GM18505 (cell line): ENCODE results near the gene IFRD2.
"Not testable (repeated sequence)": the region's sequence is repeated elsewhere in the genome, so short reads cannot be mapped to it uniquely, and the experiment has no call there.

Source experiments
- ATAC-seq: cut with Tn5 transposase; IDR thresholded peaks from one replicate; pipeline ENCODE4 v1.9.1; 2021; ENCODE audit not compliant: unreplicated experiment
- POLR2A ChIP-seq: IDR thresholded peaks from 4 replicates; pipeline ENCODE4 v1.6.1; 2011; ENCODE audit warnings: borderline replicate concordance; ENCODE audit not compliant: insufficient read depth, insufficient read length; ENCODE audit errors: extremely low read depth

Gene IFRD2

DNA sequence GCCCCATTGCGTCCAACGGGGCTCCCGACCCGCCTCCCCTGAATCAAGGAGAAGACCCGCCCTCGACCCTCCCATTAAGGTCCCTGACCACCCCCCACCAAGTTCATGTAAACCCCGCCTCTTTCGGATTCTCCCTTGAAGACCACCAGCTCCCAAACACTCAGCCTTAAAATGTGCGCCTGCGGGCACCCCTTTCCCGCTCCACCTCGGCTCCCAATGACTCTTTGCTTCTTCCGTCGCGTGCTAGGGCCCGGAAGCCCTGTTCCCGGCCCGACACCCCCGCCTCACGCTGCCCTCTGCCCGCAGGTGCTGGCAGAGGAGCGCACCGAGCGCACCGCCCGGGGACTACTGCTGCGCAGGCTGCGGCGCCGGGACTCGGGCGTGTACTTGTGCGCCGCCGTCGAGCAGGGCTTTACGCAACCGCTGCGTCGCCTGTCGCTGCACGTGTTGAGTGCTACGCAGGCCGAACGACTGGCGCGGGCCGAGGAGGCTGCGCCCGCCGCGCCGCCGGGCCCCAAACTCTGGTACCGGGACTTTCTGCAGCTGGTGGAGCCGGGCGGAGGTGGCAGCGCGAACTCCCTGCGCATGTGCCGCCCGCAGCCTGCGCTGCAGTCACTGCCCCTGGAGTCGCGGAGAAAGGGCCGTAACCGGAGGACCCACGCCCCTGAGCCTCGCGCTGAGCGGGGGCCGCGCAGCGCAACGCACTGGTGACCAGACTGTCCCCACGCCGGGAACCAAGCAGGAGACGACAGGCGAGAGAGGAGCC, 16.1 kb downstream of the IFRD2 start:
- TF ChIP-seq POLR2A: no peak
- no peak for ATAC-seq

DNA sequence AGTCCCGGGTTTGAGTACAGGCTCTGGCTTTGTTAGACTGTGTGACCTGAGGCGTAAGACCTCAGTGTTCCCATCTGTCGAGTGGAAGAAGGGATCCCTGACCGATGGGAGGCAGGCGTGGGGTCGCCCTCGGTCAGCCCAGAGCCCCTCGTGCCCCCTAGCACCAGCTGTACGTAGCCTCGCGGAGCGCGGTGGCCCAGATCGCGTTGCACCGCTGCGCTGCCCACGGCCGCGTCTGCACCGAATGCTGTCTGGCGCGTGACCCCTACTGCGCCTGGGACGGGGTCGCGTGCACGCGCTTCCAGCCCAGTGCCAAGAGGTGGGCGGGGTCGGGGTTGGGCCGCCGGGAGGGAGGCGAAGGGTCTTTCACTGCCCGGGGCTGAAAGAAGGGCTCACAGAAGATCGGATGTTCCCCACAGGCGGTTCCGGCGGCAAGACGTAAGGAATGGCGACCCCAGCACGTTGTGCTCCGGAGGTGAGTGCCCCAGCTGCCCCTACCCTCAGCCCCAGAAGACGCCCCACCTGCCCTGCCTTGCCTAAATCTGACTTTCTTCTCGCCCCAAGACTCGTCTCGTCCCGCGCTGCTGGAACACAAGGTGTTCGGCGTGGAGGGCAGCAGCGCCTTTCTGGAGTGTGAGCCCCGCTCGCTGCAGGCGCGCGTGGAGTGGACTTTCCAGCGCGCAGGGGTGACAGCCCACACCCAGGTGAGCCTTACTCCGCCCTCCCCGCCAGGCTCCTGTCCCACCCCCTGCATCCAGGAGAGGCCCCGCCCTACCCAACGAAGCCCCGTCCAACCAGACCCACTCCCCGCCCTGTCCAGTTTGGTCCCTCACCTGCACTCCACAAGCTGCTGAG, 16.9 kb downstream of the IFRD2 start:
- no peak for TF ChIP-seq POLR2A
- ATAC-seq: no peak

DNA sequence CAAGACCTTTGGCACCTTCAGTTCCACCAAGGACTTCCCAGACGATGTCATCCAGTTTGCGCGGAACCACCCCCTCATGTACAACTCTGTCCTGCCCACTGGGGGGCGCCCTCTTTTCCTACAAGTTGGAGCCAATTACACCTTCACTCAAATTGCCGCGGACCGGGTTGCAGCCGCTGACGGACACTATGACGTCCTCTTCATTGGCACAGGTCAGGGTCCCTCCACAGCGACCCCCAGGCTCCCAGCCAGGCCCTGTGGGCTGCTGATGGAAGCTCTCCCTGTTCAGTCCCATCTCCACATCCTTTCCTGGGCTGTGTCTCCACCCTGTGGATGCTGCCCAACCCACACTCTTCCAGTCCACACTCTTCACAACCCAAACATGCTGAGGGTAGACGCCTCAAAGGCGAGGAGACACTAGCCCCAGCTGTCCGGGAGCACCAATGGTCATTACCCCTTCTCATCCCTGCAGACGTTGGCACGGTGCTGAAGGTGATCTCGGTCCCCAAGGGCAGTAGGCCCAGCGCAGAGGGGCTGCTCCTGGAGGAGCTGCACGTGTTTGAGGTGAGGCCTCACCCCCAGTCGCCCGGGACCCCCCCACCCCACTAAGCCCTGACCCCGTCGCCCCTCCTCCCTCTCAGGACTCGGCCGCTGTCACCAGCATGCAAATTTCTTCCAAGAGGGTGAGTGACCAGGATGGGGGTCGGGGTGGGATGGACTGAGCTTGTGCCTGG, 17.7 kb downstream of the IFRD2 start:
- no peak for ATAC-seq
- no peak for TF ChIP-seq POLR2A

GRCh38 chr3:50273689-50274065, 18.6 kb downstream of the IFRD2 start:
- no peak for TF ChIP-seq POLR2A
- no peak for ATAC-seq

GRCh38 chr3:50272911-50273688, 19.1 kb downstream of the IFRD2 start:
- ATAC-seq: peak; percentile 70
- no peak for TF ChIP-seq POLR2A

DNA sequence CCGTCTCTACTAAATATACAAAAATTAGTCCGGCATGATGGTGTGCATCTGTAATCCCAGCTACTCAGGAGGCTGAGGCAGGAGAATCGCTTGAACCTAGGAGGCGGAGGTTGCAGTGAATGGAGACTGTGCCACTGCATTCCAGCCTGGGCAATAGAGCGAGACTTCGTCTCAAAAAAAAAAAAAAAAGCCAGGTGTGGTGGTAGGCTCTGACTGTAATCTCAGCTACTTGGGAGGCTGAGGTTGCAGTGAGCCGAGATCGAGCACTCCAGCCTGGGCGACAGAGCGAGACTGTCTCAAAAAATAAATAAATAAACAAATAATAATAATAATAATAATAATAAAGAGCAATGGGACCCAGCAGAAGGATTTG, 19.7 kb downstream of the IFRD2 start:
- ATAC-seq: not testable (repeated sequence)

- TF ChIP-seq POLR2A: no peak
- ATAC-seq: no peak
Measured at GRCh38 chr3:50271314-50271936, 20.8 kb downstream of the IFRD2 start.

DNA sequence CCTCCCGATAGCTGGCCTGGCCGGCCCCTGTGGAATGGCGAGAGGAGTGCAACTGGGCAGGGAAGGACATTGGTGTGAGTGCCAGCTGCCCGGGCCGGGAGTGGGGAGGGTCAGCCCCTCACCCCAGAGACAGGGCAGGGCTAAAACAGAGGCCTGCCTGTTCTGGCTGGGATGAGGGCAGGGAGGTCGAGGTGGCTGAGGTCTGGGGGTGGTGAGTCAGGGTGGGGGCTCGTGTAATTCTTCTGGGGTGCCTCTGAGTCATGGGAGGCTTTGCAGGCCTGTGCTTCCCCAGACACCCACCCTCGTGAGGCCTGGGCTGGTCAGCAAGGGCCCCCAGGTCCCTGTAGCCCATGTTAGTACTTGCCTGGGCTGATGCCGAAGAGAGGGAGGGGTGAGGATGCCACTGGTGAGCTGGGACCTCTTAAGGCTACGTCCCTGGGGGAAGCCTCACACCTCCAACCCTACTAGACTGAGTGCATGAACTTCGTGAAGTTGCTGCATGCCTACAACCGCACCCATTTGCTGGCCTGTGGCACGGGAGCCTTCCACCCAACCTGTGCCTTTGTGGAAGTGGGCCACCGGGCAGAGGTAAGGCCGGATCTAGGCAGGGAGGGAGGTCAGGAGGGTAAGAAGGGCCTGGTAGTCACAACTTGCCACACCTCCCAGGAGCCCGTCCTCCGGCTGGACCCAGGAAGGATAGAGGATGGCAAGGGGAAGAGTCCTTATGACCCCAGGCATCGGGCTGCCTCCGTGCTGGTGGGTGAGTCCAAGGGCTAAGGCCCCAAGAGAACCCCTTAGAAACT, 21.6 kb downstream of the IFRD2 start:
- no peak for ATAC-seq
- no peak for TF ChIP-seq POLR2A

DNA sequence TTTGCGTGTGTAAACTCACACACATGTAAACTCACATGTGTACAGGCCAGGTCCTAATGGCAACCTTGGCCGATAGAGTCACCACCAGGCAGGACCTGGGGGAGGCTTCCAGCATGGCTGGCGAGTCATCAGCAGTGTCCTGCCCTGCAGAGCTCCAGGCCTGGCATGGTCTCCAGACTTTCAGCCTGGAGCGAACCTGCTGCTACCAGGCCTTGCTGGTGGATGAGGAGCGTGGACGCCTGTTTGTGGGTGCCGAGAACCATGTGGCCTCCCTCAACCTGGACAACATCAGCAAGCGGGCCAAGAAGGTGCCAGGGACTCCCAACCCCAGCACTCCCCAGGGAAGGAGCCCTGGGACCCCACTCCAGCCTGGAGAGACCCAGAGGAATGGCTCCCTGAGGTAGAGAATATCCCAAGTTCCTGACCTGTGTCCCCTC, 22.2 kb downstream of the IFRD2 start:
- ATAC-seq: no peak

GRCh38 chr3:50269460-50269859, 22.8 kb downstream of the IFRD2 start:
- no peak for ATAC-seq
- TF ChIP-seq POLR2A: no peak

More for the DNA sequence above, 22.2 kb downstream of the IFRD2 start:
- TF ChIP-seq POLR2A: no peak

DNA sequence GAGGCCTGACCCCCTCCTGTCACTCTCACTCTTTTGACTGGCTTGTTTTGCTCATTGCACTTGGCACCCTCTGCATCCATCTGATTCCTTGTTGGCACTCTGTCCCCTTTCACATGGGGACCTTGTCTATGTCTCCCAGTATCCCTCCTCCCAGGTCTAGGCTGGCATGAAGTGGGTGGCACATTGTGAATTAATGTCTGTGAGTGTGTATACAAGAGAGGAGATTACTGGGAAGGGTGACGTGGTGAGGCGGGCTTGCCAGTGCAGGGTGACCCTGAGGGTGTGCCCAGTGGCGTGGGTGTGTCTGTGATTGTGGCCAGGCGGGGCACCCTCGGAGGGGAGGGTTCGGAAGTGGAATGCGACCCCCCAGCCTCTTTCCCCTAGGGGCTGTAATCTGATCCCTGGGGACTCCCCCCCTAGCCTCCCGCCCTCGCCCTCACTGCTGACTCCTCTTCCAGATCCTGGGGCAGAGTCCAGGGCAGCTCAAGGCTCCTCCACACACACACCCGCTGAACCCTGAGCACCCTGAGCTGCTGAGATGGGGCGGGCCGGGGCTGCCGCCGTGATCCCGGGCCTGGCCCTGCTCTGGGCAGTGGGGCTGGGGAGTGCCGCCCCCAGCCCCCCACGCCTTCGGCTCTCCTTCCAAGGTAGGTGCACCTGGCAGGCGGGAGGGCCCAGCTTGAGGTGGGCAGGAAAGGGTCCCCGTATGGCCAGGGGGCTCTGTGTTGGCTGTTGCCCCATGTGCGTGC, 23.4 kb downstream of the IFRD2 start, which contains the start of gene SEMA3B:
TSS of gene SEMA3B (plus strand) at position 445 of the 749 bp plus-strand sequence. CDS start at position 539, 94 bp downstream.
- no peak for ATAC-seq
- no peak for TF ChIP-seq POLR2A
